IPS-15b (cell line): ENCODE measurements around the gene SLC37A1.

Experiments
- H3K27me3 ChIP-seq: one replicate; pipeline ENCODE4 v1.6.1; 2013; ENCODE audit warnings: low read length; ENCODE audit not compliant: control insufficient read depth, insufficient read depth
- H3K36me3 ChIP-seq: one replicate; pipeline ENCODE4 v1.6.1; 2013; ENCODE audit warnings: low read length; ENCODE audit not compliant: control insufficient read depth, insufficient read depth
- H3K4me1 ChIP-seq: one replicate; pipeline ENCODE4 v1.6.1; 2013; ENCODE audit warnings: mild to moderate bottlenecking, low read length; ENCODE audit not compliant: control insufficient read depth, insufficient read depth
- H3K4me3 ChIP-seq: one replicate; pipeline ENCODE4 v1.5.1; 2013; ENCODE audit warnings: low read depth, low read length
- H3K9ac ChIP-seq: one replicate; pipeline ENCODE4 v1.6.1; 2013; ENCODE audit warnings: low read depth, mild to moderate bottlenecking, low read length
- H3K9me3 ChIP-seq: one replicate; pipeline ENCODE4 v1.6.1; 2013; ENCODE audit warnings: mild to moderate bottlenecking, low read length; ENCODE audit not compliant: control insufficient read depth, insufficient read depth

Gene SLC37A1

DNA sequence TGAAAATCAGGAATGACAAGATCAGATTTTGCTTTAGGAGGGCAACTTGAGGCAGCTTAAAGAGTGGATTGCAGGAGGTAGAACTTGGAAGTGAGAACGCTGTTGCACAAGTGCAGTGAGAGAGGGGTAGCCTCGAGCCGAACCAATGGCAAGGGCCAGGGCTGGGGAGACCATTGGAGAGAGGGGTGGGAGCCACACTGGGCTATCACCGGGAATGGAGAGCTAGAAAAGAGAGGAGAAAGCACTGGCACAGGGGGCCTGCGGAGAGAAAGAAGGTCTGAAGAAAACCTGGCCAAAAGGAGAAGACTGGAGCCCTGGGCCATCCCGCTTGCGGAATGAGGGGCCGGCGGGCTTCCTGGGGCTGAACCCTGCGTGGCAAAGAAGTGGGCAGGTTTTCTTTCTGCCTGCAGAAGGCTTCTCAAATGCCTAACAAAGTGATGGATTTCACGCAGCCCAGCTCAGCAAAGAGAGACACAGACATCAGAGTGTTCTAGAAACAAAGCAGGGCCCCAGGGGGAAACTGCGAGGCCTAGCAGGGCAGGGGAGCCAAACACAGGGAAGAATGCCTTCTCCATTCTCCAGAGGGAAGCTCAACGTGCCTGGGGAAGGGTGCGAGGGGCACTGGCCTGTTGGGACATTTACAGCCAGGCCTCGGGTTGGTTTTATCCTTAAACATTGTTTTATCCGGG is 1.2 kb upstream of the SLC37A1 start:
- H3K9me3 ChIP-seq: no peaks in the 10 kb centered on the region
- H3K36me3 ChIP-seq: no peaks in the 10 kb centered on the region
- peaks cover 12% of the 10 kb centered on the region for H3K4me1 ChIP-seq
- peaks cover 6% of the 10 kb centered on the region for H3K27me3 ChIP-seq
- no peak overlapping the region for H3K9ac ChIP-seq
- H3K4me3 ChIP-seq: no peak overlapping the region

DNA sequence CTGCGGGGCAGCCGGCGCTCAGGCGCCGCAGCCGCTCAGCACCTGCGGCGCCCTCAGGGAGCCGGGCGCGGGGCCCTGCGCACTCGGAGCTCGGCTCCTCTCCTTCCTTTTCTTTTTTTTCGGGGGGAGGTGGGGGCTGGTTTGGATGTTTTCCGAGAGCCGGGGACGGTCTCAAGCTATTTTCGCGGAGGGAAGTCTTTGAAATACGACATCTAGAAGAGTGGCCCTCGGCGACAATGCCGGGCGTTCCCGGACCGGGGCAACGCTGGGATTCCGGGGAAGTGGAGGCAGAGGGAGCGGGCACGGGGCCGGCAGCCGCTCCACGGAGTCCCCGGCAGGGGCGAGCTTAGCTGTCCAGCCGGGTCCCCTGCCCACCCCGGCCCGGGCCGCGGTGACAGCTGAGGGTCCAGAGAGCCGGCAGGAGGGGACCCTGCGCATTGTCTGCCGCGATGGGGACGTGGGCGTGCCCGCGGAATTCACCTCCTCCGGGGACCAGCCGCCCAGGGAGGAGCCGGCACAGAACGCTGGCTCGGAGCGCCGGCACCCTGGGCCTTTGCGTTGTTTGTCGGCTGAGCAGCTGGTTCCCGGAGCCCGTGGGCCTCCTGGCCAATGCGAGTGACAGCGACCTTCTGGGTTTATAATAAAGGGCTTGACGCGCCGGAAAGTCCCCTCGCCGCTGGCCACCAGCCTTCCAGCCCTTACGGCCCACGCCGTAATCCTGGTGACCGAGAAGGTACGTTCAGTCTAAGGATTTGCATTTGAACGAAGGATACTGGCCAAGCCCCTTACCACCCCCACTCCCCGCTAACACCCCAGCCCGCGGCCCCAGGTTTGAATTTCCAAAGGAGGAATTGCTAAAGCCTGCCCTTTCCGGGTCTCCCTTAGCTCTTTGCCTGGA is 582 bp downstream of the SLC37A1 start:
- no peaks in the 10 kb centered on the region for H3K9me3 ChIP-seq
- peaks cover 6% of the 10 kb centered on the region for H3K27me3 ChIP-seq
- H3K4me1 ChIP-seq: peaks cover 12% of the 10 kb centered on the region
- peaks cover 6% of the 10 kb centered on the region for H3K36me3 ChIP-seq
- peak overlapping the region; percentile 64 for H3K4me3 ChIP-seq
- H3K9ac ChIP-seq: peak overlapping the region; percentile 32

DNA sequence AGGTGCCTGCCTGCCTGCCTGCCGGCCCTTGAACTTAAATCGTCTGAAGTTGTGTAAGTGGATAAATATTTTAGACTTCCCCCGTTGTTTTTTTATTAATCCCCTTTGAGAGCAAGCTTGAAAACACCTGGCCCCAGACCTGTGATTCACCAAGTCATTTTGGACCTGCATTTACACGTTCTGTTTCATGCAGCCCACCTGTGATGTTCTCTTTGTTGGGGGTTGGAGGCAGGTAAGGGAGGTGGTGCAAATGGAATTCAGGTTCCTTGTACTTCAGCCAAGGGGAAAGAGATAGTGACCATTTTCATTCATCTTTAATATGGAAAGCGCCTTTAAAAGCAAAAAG is 1.2 kb downstream of the SLC37A1 start:
- Histone ChIP-seq H3K9me3 (no peaks in the 10 kb centered on the region), H3K9ac (peak overlapping the region; percentile 32), H3K27me3 (peaks cover 6% of the 10 kb centered on the region), H3K36me3 (peaks cover 6% of the 10 kb centered on the region), H3K4me3 (peak overlapping the region; percentile 64), H3K4me1 (peaks cover 12% of the 10 kb centered on the region)

DNA sequence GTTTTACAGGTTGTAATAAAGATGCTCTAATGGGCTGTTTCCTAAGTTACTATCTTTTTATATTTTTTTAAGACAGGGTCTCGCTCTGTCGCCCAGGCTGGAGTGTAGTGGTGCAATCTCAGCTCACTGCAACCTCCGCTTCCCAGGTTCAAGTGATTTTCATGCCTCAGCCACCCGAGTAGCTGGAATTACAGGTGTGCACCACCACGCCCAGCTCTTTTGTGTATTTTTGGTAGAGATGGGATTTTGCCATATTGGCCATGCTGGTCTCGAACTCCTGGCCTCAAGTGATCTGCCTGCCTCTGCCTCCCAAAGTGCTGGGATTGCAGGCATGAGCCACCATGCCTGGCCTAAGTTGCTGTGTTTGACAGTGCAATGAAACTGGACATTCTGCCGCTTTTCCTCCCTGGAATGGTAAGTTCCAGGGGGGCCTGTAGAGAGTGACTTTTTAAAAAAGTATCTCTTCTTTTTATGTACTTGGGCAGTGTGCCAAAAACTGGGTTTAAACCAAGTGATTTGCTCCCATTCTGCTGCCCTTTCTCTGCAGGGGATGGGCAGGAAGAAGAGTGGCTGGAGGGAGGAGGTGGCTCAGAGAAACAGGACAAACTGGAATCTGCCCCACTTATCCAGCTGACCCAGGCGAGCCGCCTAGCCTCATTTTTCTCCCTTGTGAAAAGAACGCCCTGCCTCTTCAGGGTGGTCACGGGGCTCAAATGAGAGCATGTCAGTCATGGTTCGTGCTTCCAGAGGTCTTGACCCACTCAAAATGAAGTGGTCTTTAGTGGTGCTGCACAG is 2.3 kb downstream of the SLC37A1 start:
- Histone ChIP-seq H3K4me1 (peaks cover 12% of the 10 kb centered on the region), H3K9ac (no peak overlapping the region), H3K36me3 (peaks cover 6% of the 10 kb centered on the region), H3K27me3 (peaks cover 6% of the 10 kb centered on the region), H3K9me3 (no peaks in the 10 kb centered on the region), H3K4me3 (peak overlapping the region; percentile 64)

DNA sequence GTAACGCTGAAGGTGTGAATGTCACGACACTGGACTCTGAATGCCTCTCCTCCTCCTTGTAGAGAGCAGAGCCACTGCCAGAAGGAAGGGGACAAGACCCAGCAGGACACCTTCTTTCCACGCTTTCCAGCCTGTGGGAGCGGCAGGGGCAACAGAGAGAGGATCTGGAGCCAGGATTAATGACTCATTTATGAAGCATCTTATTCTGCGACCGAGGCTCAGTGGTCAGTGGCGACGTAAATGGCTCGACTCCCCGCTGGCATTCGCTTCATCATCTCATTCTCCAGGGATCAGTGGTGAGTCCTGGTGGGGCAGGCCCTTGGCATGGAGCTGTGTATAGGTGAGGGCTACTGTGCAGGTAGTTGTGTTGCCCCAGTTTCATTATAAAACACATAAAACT is 4.6 kb downstream of the SLC37A1 start:
- peaks cover 12% of the 10 kb centered on the region for H3K4me1 ChIP-seq
- H3K36me3 ChIP-seq: peaks cover 9% of the 10 kb centered on the region
- no peaks in the 10 kb centered on the region for H3K9me3 ChIP-seq
- no peak overlapping the region for H3K9ac ChIP-seq
- H3K4me3 ChIP-seq: no peak overlapping the region
- no peaks in the 10 kb centered on the region for H3K27me3 ChIP-seq

DNA sequence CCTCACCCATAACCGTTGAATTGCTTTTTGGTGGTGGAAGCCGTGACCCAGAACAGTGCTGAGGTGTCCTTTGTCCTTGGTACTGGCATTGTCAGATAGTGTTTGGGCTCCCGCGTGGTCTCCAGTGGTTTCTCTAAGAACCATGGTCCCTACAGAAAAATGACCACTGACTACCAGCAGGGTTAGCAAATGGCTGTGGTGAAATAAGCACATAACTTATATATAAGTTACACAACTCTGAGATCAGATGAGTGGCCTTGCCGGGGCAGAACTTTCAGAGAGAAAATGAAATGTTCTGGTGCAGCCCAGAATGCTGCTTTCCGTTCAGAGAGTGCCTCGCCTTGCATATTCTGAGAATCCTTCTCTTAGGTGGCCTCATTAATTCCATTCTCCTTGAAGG is 5.0 kb downstream of the SLC37A1 start:
- H3K36me3 ChIP-seq: peaks cover 9% of the 10 kb centered on the region
- peaks cover 12% of the 10 kb centered on the region for H3K4me1 ChIP-seq
- no peaks in the 10 kb centered on the region for H3K27me3 ChIP-seq
- H3K9me3 ChIP-seq: no peaks in the 10 kb centered on the region
- no peak overlapping the region for H3K9ac ChIP-seq
- no peak overlapping the region for H3K4me3 ChIP-seq

DNA sequence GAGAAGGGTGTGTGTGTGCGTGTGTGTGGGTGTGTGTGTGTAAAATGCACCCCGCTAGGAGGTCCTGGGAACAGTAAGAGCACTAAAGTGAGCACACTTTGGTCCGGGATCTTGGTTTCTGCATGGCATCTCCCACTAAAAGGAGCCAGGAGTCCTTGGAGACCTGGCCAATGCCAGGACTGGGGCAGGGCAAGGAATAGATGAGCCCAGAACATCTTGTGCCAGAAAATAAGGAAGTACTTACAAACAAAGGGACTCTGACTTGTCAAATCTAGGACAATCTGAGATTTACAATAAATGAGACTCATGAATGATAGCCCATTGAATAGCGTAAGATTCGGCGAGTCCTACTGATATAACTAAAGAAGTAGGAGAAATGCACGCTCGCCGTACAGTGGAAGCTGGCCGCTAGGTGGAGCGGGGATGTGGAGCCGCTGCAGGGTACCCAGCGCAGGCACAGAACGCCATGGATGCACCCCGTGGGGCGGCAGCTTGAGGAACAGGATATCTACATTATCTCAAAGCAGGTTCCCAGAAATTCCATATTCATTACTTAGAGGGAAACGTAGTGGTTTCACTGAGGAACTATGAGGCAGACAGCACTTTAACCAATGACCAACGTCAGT is 7.1 kb downstream of the SLC37A1 start:
- Histone ChIP-seq H3K4me3 (no peak overlapping the region), H3K9me3 (no peaks in the 10 kb centered on the region), H3K9ac (no peak overlapping the region), H3K4me1 (peaks cover 21% of the 10 kb centered on the region), H3K27me3 (no peaks in the 10 kb centered on the region), H3K36me3 (peaks cover 9% of the 10 kb centered on the region)

DNA sequence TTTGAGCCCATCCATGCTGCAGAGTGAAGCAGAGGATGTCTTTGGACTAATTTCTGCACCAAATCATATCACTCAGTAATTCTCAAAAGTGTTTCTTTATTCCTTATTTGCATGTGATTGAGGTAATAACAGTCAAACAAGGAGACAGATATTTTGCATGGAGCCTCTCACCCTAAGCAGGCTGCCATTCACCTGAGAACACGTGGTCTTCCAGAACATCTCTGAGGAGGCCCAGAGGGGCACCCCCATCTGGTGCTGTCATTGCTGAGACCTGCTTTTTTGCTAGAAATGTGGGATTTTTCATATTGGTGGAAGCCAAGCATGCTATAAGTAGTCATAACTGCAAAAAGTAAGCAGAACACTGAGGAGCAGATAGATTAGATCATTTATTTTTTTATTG is 7.7 kb downstream of the SLC37A1 start:
- Histone ChIP-seq H3K9ac (no peak overlapping the region), H3K4me3 (no peak overlapping the region), H3K27me3 (no peaks in the 10 kb centered on the region), H3K9me3 (no peaks in the 10 kb centered on the region), H3K36me3 (peaks cover 9% of the 10 kb centered on the region), H3K4me1 (peaks cover 19% of the 10 kb centered on the region)

DNA sequence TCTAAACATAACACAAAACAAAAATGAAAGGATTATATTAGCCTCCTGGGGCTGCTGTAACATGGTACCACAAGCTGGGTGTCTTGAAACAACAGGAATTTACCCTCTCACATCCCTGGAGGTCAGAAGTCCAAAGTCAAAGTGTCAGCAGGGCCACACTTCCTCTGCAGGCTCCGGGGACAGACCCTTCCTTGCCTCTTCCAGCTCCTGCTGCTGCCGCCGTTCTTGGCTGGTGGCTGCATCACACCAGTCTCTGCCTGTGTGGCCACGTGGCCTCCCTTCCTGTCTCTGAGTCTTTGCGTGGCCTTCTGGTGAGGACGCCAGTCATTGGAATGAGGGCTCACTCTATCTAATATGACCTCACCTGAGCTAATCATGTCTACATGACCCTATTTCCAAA is 8.2 kb downstream of the SLC37A1 start:
- H3K4me1 ChIP-seq: peaks cover 16% of the 10 kb centered on the region
- no peak overlapping the region for H3K9ac ChIP-seq
- no peaks in the 10 kb centered on the region for H3K27me3 ChIP-seq
- peaks cover 9% of the 10 kb centered on the region for H3K36me3 ChIP-seq
- no peaks in the 10 kb centered on the region for H3K9me3 ChIP-seq
- no peak overlapping the region for H3K4me3 ChIP-seq

DNA sequence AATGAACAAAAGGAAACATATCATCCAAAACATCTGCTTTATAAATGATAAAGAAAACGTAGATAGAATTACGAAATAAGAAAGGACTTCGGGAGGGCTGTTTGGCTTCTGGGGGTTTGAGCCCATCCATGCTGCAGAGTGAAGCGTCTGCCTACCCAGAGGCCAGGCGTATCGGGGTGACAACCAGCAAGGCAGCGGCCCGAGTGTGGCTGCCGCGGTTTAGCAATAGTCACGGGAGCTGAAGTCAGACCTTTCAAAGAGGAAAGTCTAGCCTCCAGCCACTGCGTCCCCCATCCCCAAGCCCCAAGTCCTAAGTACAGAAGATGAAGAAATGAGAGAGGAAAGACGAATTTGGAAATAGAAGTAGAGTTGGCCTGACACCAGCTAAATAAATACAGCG is 8.6 kb downstream of the SLC37A1 start:
- no peaks in the 10 kb centered on the region for H3K9me3 ChIP-seq
- H3K27me3 ChIP-seq: no peaks in the 10 kb centered on the region
- no peak overlapping the region for H3K9ac ChIP-seq
- peaks cover 15% of the 10 kb centered on the region for H3K4me1 ChIP-seq
- H3K36me3 ChIP-seq: peaks cover 9% of the 10 kb centered on the region
- no peak overlapping the region for H3K4me3 ChIP-seq

DNA sequence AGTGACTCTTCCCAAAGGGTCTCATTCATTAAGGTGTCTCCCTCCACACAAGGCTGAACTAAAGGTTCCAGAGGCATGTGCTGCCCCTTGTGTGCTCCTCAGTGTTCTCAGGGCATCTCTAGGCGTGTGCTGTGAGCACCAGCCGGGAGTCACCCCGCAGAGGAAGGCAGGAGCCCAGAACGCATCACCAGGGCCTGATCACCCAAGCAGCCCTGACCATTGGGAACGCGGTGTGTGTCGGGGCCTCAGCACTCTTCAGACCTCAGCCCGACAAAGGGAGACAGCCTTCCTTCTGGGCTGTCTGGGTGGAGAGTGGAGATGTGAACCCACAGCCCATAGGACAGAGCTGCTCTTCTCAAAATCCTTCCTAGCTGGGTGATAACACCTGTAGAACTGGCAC is 9.1 kb downstream of the SLC37A1 start:
- H3K9me3 ChIP-seq: no peaks in the 10 kb centered on the region
- no peak overlapping the region for H3K4me3 ChIP-seq
- H3K9ac ChIP-seq: no peak overlapping the region
- no peaks in the 10 kb centered on the region for H3K27me3 ChIP-seq
- H3K36me3 ChIP-seq: peaks cover 7% of the 10 kb centered on the region
- H3K4me1 ChIP-seq: peaks cover 15% of the 10 kb centered on the region
